ENCODE results near the gene A4GALT.

Gene A4GALT

GRCh38 chr22:42643634-42644421 lies 76.8 kb downstream of the A4GALT start:
- H3K4me3 ChIP-seq (ENCODE audit: low read depth, low read length) = no peak overlapping the region
- DNase-seq (ENCODE audit: low read depth) = no peak
- no peak for TF ChIP-seq CTCF (IDR thresholded peaks at IDR 0.05; ENCODE audit: control insufficient read depth, extremely low read depth, insufficient read depth)

GRCh38 chr22:42642806-42643633 lies 77.7 kb downstream of the A4GALT start:
- no peak overlapping the region for H3K4me3 ChIP-seq (ENCODE audit: low read depth, low read length)
- no peak for TF ChIP-seq CTCF (IDR thresholded peaks at IDR 0.05; ENCODE audit: control insufficient read depth, extremely low read depth, insufficient read depth)
- no peak for DNase-seq (ENCODE audit: low read depth)
